Cardiac muscle cell (in vitro differentiated cells and primary cell): Measurements from ENCODE around the gene CALB2. TPM values are rescaled to one million over a fixed set of nuclear protein-coding genes. Genes with fewer than 3 reads are reported as not detected.

Experiments used
- DNase-seq, 2 donors: peaks; one replicate each; pipeline versions ENCODE4 v3.0.0 to v3.0.0-alpha.2; 2010 to 2017; ENCODE audit warnings: low read depth in 1 of 2, low spot score in 1 of 2
- H3K27ac ChIP-seq: fragments of 200-600 bp; sonication (generic); 2 replicates; pipeline ENCODE4 v1.5.1; 2016
- H3K27me3 ChIP-seq: fragments of 200-600 bp; sonication (generic); 2 replicates; pipeline ENCODE4 v1.6.0; 2016; ENCODE audit warnings: control low read depth
- H3K36me3 ChIP-seq: fragments of 200-600 bp; sonication (generic); 2 replicates; pipeline ENCODE4 v1.5.1; 2016; ENCODE audit warnings: control low read depth
- H3K4me1 ChIP-seq: fragments of 200-600 bp; sonication (generic); 2 replicates; pipeline ENCODE4 v1.8.1; 2017; ENCODE audit warnings: low read depth, mild to moderate bottlenecking, mixed run types
- H3K4me3 ChIP-seq: fragments of 200-600 bp; sonication (generic); 2 replicates; pipeline ENCODE4 v1.5.1; 2016; ENCODE audit warnings: mild to moderate bottlenecking
- H3K9me3 ChIP-seq: fragments of 200-600 bp; sonication (generic); 2 replicates; pipeline ENCODE4 v1.5.1; 2017; ENCODE audit warnings: low read depth, mild to moderate bottlenecking, control low read depth
- CTCF ChIP-seq: IDR thresholded peaks from 2 replicates; pipeline ENCODE4 v1.5.1; 2012; ENCODE audit warnings: low read depth, mild to moderate bottlenecking, low read length
- polyA plus RNA-seq: library from polyadenylated mRNA; unstranded; fragments of >200 nt; fragmentation: Nextera tagmentation; extraction: Ambion mirVana; gene quantifications from 2 replicates; pipeline ENCODE4 v1.2.1, GENCODE V29; 2016
- total RNA-seq: library from RNA; depleted of rRNA; stranded (reverse); fragments of >200 nt; gene quantifications from 2 replicates; pipeline ENCODE4 v1.2.3, GENCODE V29; 2016

The CALB2 gene
- total and polyA plus RNA-seq, 2 experiments from 2014 or later, result 0.36 to 0.45 TPM

GRCh38 chr16:71402674-71403073, 44.2 kb downstream of the CALB2 start:
- no peaks in the 10 kb centered on the region for H3K27me3 ChIP-seq
- no peaks in the 10 kb centered on the region for H3K4me1 ChIP-seq
- H3K36me3 ChIP-seq, result no peaks in the 10 kb centered on the region
- H3K9me3 ChIP-seq, result no peaks in the 10 kb centered on the region
- DNase-seq, result no peak
- H3K27ac ChIP-seq, result no peak overlapping the region
- H3K4me3 ChIP-seq, result no peak overlapping the region
- TF ChIP-seq CTCF, result no peak

- Histone ChIP-seq H3K4me3 (no peak overlapping the region), H3K27ac (no peak overlapping the region), H3K9me3 (no peaks in the 10 kb centered on the region), H3K4me1 (peaks cover 7% of the 10 kb centered on the region), H3K27me3 (no peaks in the 10 kb centered on the region), H3K36me3 (no peaks in the 10 kb centered on the region)
- no peak for TF ChIP-seq CTCF
- no peak for DNase-seq
These were observed 45.8 kb downstream of the CALB2 start for GRCh38 chr16:71404364-71404763.

- Histone ChIP-seq H3K4me3 (no peak overlapping the region), H3K27ac (no peak overlapping the region), H3K4me1 (peaks cover 7% of the 10 kb centered on the region), H3K27me3 (no peaks in the 10 kb centered on the region), H3K36me3 (no peaks in the 10 kb centered on the region), H3K9me3 (no peaks in the 10 kb centered on the region)
- no peak for DNase-seq
- no peak for TF ChIP-seq CTCF
These were observed 47.8 kb downstream of the CALB2 start for GRCh38 chr16:71406316-71406715.

GRCh38 chr16:71406724-71407123, 48.2 kb downstream of the CALB2 start:
- no peaks in the 10 kb centered on the region for H3K9me3 ChIP-seq
- no peaks in the 10 kb centered on the region for H3K36me3 ChIP-seq
- peaks cover 7% of the 10 kb centered on the region for H3K4me1 ChIP-seq
- H3K27me3 ChIP-seq, result no peaks in the 10 kb centered on the region
- no peak for TF ChIP-seq CTCF
- no peak overlapping the region for H3K4me3 ChIP-seq
- H3K27ac ChIP-seq, result no peak overlapping the region
- DNase-seq, result no peak

- Histone ChIP-seq H3K9me3 (no peaks in the 10 kb centered on the region), H3K27ac (no peak overlapping the region), H3K36me3 (no peaks in the 10 kb centered on the region), H3K27me3 (no peaks in the 10 kb centered on the region), H3K4me1 (peaks cover 7% of the 10 kb centered on the region), H3K4me3 (no peak overlapping the region)
- no peak for DNase-seq
- no peak for TF ChIP-seq CTCF
These were observed 49.2 kb downstream of the CALB2 start for GRCh38 chr16:71407731-71408130.

GRCh38 chr16:71408536-71408935, 50.0 kb downstream of the CALB2 start:
- no peak for TF ChIP-seq CTCF
- peaks cover 7% of the 10 kb centered on the region for H3K4me1 ChIP-seq
- no peak overlapping the region for H3K27ac ChIP-seq

More at GRCh38 chr16:71408536-71408935, 50.0 kb downstream of the CALB2 start:
- Histone ChIP-seq H3K27me3 (no peaks in the 10 kb centered on the region), H3K36me3 (no peaks in the 10 kb centered on the region), H3K9me3 (no peaks in the 10 kb centered on the region), H3K4me3 (no peak overlapping the region)
- peak in 1 of 2 donors; percentile 35 for DNase-seq
